RKO (cell line): ENCODE measurements around the gene HRAS.
"Not testable (repeated sequence)": the region's sequence is repeated elsewhere in the genome, so short reads cannot be mapped to it uniquely, and the experiment has no call there.

ENCODE experiments used
- DNase-seq: peaks from one replicate; pipeline ENCODE4 v3.0.0-alpha.2; 2016; ENCODE audit warnings: low spot score

HRAS gene

GRCh38 chr11:535519-536454 is at the start of gene HRAS:
Gene HRAS, minus strand, starts transcription at chr11:535576.
- DNase-seq: peak; percentile 93

- DNase-seq: no peak
Observed at GRCh38 chr11:584287-584686, 48.9 kb upstream of the HRAS start.

GRCh38 chr11:581752-582151 is 46.4 kb upstream of the HRAS start:
- DNase-seq: no peak

- DNase-seq: no peak
Observed at GRCh38 chr11:581342-581741, 46.0 kb upstream of the HRAS start.

DNA sequence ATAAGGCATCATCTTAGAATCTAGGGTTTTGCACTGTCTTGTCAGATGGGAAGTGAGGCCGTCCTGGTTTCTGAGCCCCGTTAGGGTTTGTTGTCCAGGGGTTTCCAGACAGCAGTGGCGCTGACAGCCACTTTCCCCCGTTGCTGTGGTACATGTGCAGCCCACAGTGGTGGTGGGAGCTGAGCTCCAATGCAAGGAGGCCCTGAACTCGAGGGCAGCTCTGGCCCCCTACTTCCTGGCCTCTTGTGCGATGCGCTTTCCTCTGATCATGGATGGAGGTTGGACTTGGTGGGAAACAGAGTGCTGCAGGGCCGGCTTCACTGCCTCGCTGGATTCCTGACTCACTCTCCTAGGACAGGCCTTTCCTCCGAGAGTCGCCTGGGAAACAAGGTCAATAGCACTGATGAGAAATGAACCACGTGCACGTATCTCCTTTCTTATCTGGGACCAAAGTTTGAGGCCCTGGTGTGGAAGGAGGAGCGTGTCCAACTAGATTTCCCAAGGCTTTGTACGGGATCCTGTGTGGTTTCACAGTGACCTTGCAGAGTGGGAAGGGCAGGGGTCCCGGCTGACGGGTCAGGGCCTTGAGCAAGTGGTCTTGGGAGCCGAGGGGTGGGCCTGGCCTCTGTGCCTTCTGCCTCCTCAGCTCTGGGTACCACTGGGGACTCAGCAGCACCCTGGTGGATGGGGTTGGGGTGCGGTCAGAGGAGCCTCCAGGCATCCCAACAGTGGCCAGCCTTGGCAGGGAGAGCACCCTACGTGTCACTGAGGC is 44.6 kb upstream of the HRAS start:
- DNase-seq: no peak

- no peak for DNase-seq
Observed at GRCh38 chr11:578276-579035, 43.1 kb upstream of the HRAS start.

- DNase-seq: no peak
Observed at GRCh38 chr11:577611-577894, 42.2 kb upstream of the HRAS start.

GRCh38 chr11:576811-577610 is 41.6 kb upstream of the HRAS start:
- no peak for DNase-seq

- peak; percentile 94 for DNase-seq
Observed at GRCh38 chr11:575996-576768, 40.8 kb upstream of the HRAS start, which contains the start of gene PHRF1. Gene PHRF1, plus strand, starts transcription at chr11:576470. Its CDS starts 5,043 bp downstream, at chr11:581513.

GRCh38 chr11:575313-575995 is 40.1 kb upstream of the HRAS start:
- DNase-seq: peak; percentile 61

DNA sequence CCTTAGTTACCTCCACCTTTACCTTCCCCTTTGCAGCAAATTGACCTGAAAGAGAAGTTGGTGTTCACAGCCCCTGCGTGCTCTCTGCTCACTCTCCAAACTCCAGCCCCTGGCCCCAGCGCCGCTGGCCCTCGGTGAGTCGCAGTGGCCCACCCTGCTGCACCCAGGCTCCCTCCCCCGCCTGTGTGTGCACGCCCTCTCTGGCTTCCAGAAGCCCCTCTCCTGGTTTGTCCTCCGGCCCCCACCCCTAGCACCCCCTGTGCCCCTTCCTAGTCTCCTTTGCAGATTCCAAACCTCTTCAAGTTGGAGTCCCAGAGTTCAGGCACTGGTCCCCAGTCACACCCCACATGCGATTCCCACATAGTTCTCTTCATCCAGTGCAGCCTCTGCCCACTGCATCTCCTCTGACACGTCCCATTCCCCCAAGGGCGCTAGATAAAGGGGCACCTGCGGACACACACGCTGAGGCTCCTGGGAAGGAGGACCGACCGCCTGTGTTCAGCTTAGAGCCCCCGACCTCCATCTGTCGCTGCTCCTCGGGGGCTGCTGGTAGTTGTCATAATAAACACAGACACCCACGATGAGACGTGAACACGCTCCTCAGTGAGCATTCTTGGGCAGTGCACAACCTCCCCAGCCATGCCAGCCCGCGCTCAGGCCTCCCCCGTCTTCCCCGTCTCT is 39.4 kb upstream of the HRAS start:
- DNase-seq: no peak

DNA sequence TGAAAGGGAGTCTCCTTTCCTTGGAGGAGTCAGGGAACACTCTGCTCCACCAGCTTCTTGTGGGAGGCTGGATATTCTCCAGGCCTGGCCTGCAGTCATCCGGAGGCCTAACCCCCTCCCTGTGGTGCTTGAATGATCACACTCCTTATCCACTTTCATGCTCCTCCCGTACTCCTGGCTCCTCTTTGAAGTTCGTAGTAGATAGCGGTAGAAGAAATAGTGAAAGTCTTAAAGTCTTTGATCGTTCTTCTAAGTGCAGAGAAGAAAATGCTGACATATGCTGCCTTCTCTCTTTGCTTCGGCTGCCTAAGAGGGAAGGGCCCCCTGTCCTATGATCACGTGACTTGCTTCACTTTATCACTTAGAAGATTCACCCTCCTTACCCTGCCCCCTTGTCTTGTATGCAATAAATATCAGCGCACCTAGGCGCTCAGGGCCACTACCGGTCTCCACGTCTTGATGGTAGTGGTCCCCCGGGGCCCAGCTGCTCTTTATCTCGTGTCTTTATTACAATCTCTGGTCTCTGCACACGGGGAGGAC is 38.7 kb upstream of the HRAS start:
- DNase-seq: not testable (repeated sequence)

DNA sequence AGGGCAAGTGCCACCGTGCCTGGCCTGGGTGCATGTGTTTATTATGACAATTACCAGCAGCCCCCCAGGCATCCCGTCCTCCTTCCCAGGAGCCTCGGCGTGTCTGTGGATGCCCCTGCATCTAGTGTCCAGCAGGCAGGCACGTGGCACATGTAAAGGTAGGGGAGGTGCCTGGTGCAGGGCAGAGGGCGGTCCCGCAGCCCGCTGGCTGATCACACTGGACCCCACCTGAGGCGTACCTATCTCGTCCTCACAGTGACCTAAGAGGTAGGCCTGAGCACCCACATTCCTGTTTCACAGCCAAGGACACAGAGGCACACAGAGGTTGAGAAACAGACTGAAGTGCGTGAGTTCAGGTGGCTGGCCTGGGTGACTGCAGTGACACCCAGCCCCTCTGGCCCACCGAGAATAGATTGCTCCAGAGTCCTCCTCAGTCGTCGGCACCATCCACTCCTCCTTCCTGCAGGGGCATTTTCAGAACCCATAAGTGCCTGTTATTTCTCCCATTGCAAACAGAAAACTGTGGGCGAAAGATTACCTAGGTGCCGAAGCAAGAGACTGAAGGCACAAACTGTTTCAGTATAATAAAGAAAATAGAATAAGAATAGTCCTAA is 37.9 kb upstream of the HRAS start:
- no peak for DNase-seq

GRCh38 chr11:571802-572185 is 36.4 kb upstream of the HRAS start:
- DNase-seq: no peak

DNA sequence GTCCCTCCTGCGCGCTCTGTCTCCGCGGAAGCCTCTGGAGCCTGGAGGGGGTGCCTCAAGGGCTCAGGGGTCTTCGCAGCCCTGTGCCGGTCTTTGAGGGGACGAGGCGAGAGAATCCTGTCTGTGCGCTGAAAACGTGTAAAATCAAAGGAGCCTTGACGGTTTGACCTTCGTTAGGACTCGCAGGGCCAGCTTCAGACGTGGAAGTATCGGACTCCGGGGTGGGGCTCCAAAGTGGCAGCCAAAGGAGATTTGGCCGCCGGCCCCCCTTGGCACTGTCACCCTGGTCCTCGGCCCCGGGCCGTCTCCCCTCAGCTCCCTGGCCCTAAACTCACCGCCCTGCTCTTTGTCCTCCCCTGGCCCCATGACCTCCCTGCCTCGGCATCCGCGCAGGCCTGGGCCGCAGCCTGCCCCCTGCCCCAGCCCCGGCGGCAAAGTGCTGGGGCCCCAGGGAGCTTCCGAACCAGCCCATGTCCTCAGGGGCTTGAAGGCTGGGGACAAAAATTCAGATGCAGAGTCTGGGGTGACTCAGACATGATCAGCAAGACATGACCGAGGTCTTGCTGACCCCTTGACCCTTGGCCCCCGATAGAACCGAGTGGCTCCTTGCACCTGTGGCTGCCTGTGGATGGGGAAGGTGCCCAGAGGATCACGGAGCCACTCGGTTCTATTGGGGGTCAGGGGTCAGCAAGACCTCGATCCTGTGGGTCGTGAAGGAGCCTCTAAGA is 33.9 kb upstream of the HRAS start:
- DNase-seq: no peak

DNA sequence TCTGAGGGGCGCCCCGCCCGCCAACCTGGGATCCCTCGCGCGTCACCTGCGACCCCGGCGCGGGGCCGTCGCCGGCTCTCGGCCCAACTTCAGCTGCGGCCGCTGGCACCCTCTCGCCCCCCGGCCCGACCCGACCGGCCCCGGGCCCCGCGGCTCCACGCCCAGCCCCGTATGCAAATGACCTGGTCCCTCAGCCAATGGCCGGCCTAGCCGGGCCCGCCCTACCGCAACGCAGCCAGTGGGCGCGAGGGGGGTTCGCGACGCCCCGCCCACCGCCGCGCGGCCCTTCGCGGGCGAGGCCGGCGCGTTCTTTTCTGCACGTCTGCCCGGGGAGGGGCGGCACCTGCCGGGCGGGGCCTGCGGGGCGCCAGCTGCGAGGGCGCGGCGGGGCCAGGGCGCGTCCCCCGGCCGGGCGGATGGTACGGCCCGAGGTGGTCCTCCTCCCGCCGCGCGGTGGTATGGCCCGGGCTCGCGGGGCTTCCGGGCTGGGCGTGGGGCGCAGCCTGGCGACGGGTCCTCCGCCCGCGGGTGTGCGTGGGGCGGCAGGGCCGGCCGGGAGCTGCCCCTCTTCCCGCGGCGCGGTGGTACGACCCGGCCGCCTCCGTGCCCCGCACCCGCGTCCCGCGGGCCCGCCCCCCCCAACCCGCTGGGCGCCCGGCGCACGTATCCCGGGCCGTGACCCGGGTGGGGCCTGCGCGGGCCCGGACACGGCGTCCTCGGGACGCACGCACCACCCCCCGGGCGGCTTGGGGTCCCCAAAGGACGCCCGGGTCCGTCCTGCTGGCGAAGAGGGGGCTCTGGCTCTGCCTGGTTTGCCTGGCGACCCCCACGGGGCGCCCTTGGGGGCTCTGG is 33.2 kb upstream of the HRAS start:
- peak; percentile 93 for DNase-seq

DNA sequence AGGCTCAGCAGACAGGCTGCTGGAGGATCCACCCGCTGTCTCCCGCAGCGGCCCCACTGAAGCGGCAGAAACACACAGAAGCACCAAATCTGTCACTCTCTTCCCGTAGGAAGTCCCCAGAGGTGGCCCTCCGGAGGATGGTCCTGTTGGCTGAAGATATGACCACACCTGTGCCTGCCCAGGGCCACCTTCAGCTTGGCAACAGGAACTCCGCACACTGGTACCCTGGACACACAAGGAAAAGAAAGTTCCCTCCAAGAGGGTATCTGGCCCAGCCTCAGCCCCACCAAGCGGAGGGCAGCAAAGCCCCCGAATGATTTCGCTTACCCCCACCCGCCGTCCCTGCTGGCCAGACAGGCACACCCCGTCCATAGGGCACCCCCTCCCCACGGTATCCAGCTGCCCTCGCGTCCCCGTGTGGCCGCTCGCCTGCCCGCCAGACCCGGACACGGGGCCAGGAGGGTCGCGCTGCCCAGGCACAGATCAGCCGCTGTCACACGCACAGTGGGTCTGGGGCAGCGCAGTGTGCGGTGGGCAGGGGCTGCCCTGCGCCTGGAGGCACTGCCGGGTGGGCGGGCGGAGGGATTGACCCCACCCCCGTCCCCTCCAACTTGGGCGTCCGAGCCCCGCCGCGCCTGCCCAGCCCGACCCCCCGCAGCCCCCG is 32.4 kb upstream of the HRAS start:
- no peak for DNase-seq
